K562 (cell line): ENCODE measurements around the gene ANKS1B. TPM values are rescaled to one million over a fixed set of nuclear protein-coding genes. Genes with fewer than 3 reads are reported as not detected.

Experiments used
- ATAC-seq: fragments of 200-7000 bp; cut with Tn5 transposase; 3 replicates; pipeline ENCODE4 v1.9.1; 2020; ENCODE audit warnings: moderate library complexity
- BruUV-seq: library from RNA; stranded (reverse); fragments of 400-500 nt; replicated peaks from 2 replicates; lab custom pipeline; 2021; lab: Mats Ljungman, UMichigan
- CTCF ChIA-PET: fragments of 300-600 bp; formaldehyde crosslinking; extraction: SDS; loops from one replicate; lab custom pipeline; 2021; ENCODE audit warnings: low intra/inter-chr PET ratio; lab: Yijun Ruan, JAX
- POLR2A ChIA-PET: fragments of 300-600, 350-650 bp; sonication (Branson Sonifier 250); formaldehyde crosslinking; extraction: SDS; loops from one replicate; lab custom pipeline; 2021; ENCODE audit warnings: antibody characterized with exemption, inconsistent platforms; lab: Yijun Ruan, JAX
- DNase-seq, 4 experiments: peaks; one replicate each; pipeline versions ENCODE4 v3.0.0 to v3.0.0-alpha.2; 2011 to 2018; ENCODE audit warnings: low spot score in 3 of 4, mixed read lengths in 3 of 4; ENCODE audit errors: extremely low read depth in 1 of 4
- FAIRE-seq: peaks from 2 replicates; lab custom pipeline; 2011; peaks lifted over from hg19 to GRCh38; lab: Jason Lieb, UNC
- H2AFZ ChIP-seq: 2 replicates; pipeline ENCODE4 v1.6.0; 2011; ENCODE audit warnings: low read depth, low read length, control low read depth, inconsistent platforms
- H3K27ac ChIP-seq: fragments of 200-600 bp; 3 replicates; pipeline ENCODE4 v1.8.0; 2011; ENCODE audit warnings: low read depth, mild to moderate bottlenecking, control low read depth, inconsistent platforms, low read length, moderate library complexity, mixed read lengths; ENCODE audit errors: extremely low read depth
- H3K27me3 ChIP-seq, 2 experiments: fragments of 300-600 bp in 1 of 2; 2 replicates in 1 of 2; 3 replicates in 1 of 2; pipeline versions ENCODE4 v1.6.0 to v1.8.0; 2011; ENCODE audit warnings: inconsistent platforms in 2 of 2, low read length in 2 of 2, mild to moderate bottlenecking in 1 of 2, mixed read lengths in 1 of 2, moderate library complexity in 1 of 2; ENCODE audit not compliant: control insufficient read depth in 2 of 2, insufficient read depth in 2 of 2
- H3K36me3 ChIP-seq: fragments of 300-600 bp; 3 replicates; pipeline ENCODE4 v1.8.0; 2011; ENCODE audit warnings: mild to moderate bottlenecking, low read length, inconsistent platforms; ENCODE audit not compliant: control insufficient read depth, insufficient read depth
- H3K4me1 ChIP-seq, 2 experiments: fragments of 200-600 bp in 1 of 2; replicated peaks in 1 of 2; 2 replicates in 1 of 2; 3 replicates in 1 of 2; pipeline versions ENCODE4 v1.5.1 to v1.8.0; 2011; ENCODE audit warnings: inconsistent platforms in 2 of 2, low read length in 2 of 2, mild to moderate bottlenecking in 1 of 2, mixed read lengths in 1 of 2, moderate library complexity in 1 of 2; ENCODE audit not compliant: control insufficient read depth in 2 of 2, insufficient read depth in 2 of 2
- H3K4me2 ChIP-seq: 2 replicates; pipeline ENCODE4 v1.6.1; 2011; ENCODE audit warnings: low read length, control low read depth, inconsistent platforms, mixed read lengths; ENCODE audit not compliant: insufficient read depth
- H3K4me3 ChIP-seq: fragments of 200-600 bp; sonication (generic), shearing (Covaris generic); 2 replicates; pipeline ENCODE4 v1.5.1; 2016; ENCODE audit warnings: control low read depth, inconsistent platforms
- H3K79me2 ChIP-seq: fragments of 200-600 bp; 3 replicates; pipeline ENCODE4 v1.8.0; 2011; ENCODE audit warnings: low read length, inconsistent platforms; ENCODE audit not compliant: control insufficient read depth, insufficient read depth
- H3K9ac ChIP-seq, 2 experiments: 2 replicates each; pipeline versions ENCODE4 v1.6.0 to v1.6.1; 2011; ENCODE audit warnings: low read depth in 2 of 2, low read length in 2 of 2, control low read depth in 1 of 2, inconsistent platforms in 1 of 2, mild to moderate bottlenecking in 1 of 2, mixed read lengths in 1 of 2; ENCODE audit not compliant: insufficient read depth in 1 of 2
- H3K9me1 ChIP-seq: one replicate; pipeline ENCODE4 v1.6.0; 2011; ENCODE audit warnings: inconsistent platforms, mild to moderate bottlenecking, low read length, moderate library complexity; ENCODE audit not compliant: control insufficient read depth, insufficient read depth
- H3K9me3 ChIP-seq: replicated peaks from 2 replicates; pipeline ENCODE4 v1.5.1; 2011; ENCODE audit warnings: low read depth, low read length, inconsistent platforms; ENCODE audit not compliant: control insufficient read depth, insufficient read depth
- H4K20me1 ChIP-seq: replicated peaks from 2 replicates; pipeline ENCODE4 v1.6.1; 2011; ENCODE audit warnings: low read length, inconsistent platforms, mixed read lengths; ENCODE audit not compliant: control insufficient read depth, insufficient read depth
- CBX8 ChIP-seq: fragments of 200-600 bp; sonication (generic); IDR thresholded peaks from 2 replicates; pipeline ENCODE4 v1.6.1; 2012; ENCODE audit warnings: borderline replicate concordance, mixed run types, low read depth, mild to moderate bottlenecking, moderate library complexity, mixed read lengths, low read length, control low read depth, inconsistent platforms; ENCODE audit not compliant: poor library complexity, severe bottlenecking; ENCODE audit errors: extremely low read depth
- HNRNPK ChIP-seq: fragments of 200-400 bp; formaldehyde crosslinking; IDR thresholded peaks from one replicate; pipeline ENCODE4 v1.6.1; 2018; ENCODE audit warnings: mild to moderate bottlenecking, low read depth, low read length; ENCODE audit not compliant: poor library complexity, severe bottlenecking
- HNRNPL ChIP-seq: fragments of 200-400 bp; formaldehyde crosslinking; IDR thresholded peaks from 2 replicates; pipeline ENCODE4 v1.6.1; 2017; ENCODE audit warnings: low read depth, mild to moderate bottlenecking, low read length
- KAT8 ChIP-seq: fragments of 450-650 bp; IDR thresholded peaks from 2 replicates; pipeline ENCODE4 v1.6.1; 2016; ENCODE audit warnings: low read depth, mild to moderate bottlenecking
- LARP7 ChIP-seq: fragments of 450-650 bp; IDR thresholded peaks from 2 replicates; pipeline ENCODE4 v1.6.1; 2016
- NCOA4 ChIP-seq: fragments of 450-650 bp; IDR thresholded peaks from 2 replicates; pipeline ENCODE4 v1.6.1; 2018; ENCODE audit warnings: mild to moderate bottlenecking; ENCODE audit not compliant: partially characterized antibody
- POLR2AphosphoS5 ChIP-seq: IDR thresholded peaks from 2 replicates; pipeline ENCODE4 v1.6.1; 2011; ENCODE audit warnings: mild to moderate bottlenecking, low read depth, low read length, moderate library complexity; ENCODE audit not compliant: control insufficient read depth, insufficient read depth
- PRMT5 ChIP-seq: sonication (generic); formaldehyde crosslinking; IDR thresholded peaks from 2 replicates; pipeline ENCODE4 v1.5.0; 2020; ENCODE audit warnings: missing genetic modification reagents
- RNF2 ChIP-seq: sonication (generic); IDR thresholded peaks from 2 replicates; pipeline ENCODE4 v1.6.1; 2016
- ZKSCAN8 ChIP-seq: fragments of 200-800 bp; sonication (Bioruptor generic); IDR thresholded peaks from 2 replicates; pipeline ENCODE4 v1.6.1; 2016; ENCODE audit warnings: missing genetic modification characterization, missing compliant biosample characterization
- ZNF134 ChIP-seq: fragments of 250-450 bp; sonication (Bioruptor Pico); conservative IDR thresholded peaks from 2 replicates; pipeline ENCODE4 v1.4.0; 2020
- in situ Hi-C: fragments of 300-500 bp; cut with MboI; formaldehyde crosslinking; loops from 4 replicates; pipeline ENCODE4 v1.15.0; 2018; ENCODE audit warnings: inconsistent platforms, mixed read lengths
- intact Hi-C: fragments of 100-400 bp; cut with micrococcal nuclease; formaldehyde crosslinking; loops from 2 replicates; pipeline ENCODE4 v1.14.2; 2022
- polyA plus RNA-seq, 8 experiments: library from polyadenylated mRNA; depleted of rRNA in 4 of 8; stranded (reverse) in 5 of 8; unstranded in 3 of 8; fragments of >200 nt; fragmentation: Nextera tagmentation in 2 of 8; fragmentation: Illumina TruSeq in 1 of 8; extraction: Ambion mirVana in 2 of 8; extraction: Trizol in 1 of 8; gene quantifications; 2 replicates each; pipeline versions ENCODE4 v1.2.1 to v1.2.3, GENCODE V29; 2011 to 2014; ENCODE audit warnings: inconsistent platforms in 1 of 8, missing spikeins in 1 of 8
- total RNA-seq, 7 experiments: library from RNA; depleted of rRNA in 6 of 7; stranded (reverse); fragments of >200 nt in 6 of 7; fragmentation: Illumina TruSeq in 2 of 7; extraction: Trizol in 2 of 7; gene quantifications; 2 replicates each; pipeline versions ENCODE4 v1.2.1 to v1.2.3, GENCODE V29; 2011 to 2021; ENCODE audit warnings: low replicate concordance in 1 of 7
- TF ChIP-seq, protein P1 (sequence below): fragments of 250-450 bp; sonication (Bioruptor Pico); IDR thresholded peaks from 2 replicates; pipeline ENCODE4 v1.8.0; 2022; ENCODE audit warnings: moderate library complexity, mild to moderate bottlenecking, inconsistent platforms
- TF ChIP-seq, protein P2 (sequence below), 2 experiments: fragments of 450-650 bp; conservative IDR thresholded peaks; 2 replicates each; pipeline ENCODE4 v1.6.1; 2017; ENCODE audit warnings: mild to moderate bottlenecking in 2 of 2, moderate library complexity in 2 of 2
- TF ChIP-seq, protein P3 (sequence below), 2 experiments: fragments of 150-350 bp in 1 of 2; IDR thresholded peaks; 2 replicates each; pipeline ENCODE4 v1.6.1; 2012 to 2016; ENCODE audit warnings: low read depth in 2 of 2, low read length in 2 of 2, mild to moderate bottlenecking in 1 of 2, moderate library complexity in 1 of 2

ANKS1B gene
- total and polyA plus RNA-seq, 9 of the 15 experiments (the other 6 are each of a cell fraction or from before 2014, with no cell fraction given) = 0.04 to 0.47 (median 0.28) TPM; not detected in 4

DNA sequence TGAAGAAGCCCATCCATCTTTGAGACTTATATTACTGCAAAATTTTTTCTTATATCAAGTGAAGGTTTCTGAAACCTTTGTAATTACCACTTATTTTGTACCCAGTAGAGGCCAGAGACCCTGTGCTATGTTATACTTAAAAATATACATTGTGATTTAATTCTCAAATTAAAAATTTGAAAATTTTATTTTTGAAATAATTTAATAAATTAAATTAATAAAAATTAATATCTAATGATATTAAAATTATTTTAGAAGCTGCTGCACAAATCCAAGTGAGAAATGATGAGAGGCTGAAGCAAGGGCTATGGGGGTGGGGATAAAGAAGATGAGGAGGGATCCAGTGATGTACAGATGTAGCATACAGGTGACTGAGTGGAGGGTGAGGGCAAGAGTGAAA, 1080.9 kb downstream of the ANKS1B start:
- Histone ChIP-seq H3K79me2 (no peaks in the 10 kb centered on the region), H3K9me3 (no peaks in the 10 kb centered on the region), H3K9ac (no peak overlapping the region), H3K9me1 (no peaks in the 10 kb centered on the region), H3K27me3 (no peaks in the 10 kb centered on the region), H3K27ac (no peak overlapping the region), H3K4me2 (no peak overlapping the region), H2AFZ (no peak overlapping the region), H3K4me3 (no peak overlapping the region), H3K36me3 (no peaks in the 10 kb centered on the region), H3K4me1 (no peaks in the 10 kb centered on the region), H4K20me1 (no peaks in the 10 kb centered on the region)
- in situ Hi-C loops = no loop called here
- no peak for FAIRE-seq
- CTCF ChIA-PET = no interaction called here
- POLR2A ChIA-PET = no interaction called here
- TF ChIP-seq RNF2 = no peak
- TF ChIP-seq PRMT5 (CRISPR knock-in tag) = no peak
- TF ChIP-seq, protein P1, sequence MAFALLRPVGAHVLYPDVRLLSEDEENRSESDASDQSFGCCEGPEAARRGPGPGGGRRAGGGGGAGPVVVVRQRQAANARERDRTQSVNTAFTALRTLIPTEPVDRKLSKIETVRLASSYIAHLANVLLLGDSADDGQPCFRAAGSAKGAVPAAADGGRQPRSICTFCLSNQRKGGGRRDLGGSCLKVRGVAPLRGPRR (CRISPR knock-in tag) = no peak
- no peak for TF ChIP-seq LARP7
- TF ChIP-seq HNRNPL = no peak
- no peak for TF ChIP-seq POLR2AphosphoS5
- TF ChIP-seq ZNF134 = no peak
- TF ChIP-seq NCOA4 = no peak
- no peak for TF ChIP-seq KAT8
- TF ChIP-seq ZKSCAN8 (CRISPR knock-in tag) = no peak
- no peak for TF ChIP-seq HNRNPK
- TF ChIP-seq CBX8 = no peak
- TF ChIP-seq, protein P2, sequence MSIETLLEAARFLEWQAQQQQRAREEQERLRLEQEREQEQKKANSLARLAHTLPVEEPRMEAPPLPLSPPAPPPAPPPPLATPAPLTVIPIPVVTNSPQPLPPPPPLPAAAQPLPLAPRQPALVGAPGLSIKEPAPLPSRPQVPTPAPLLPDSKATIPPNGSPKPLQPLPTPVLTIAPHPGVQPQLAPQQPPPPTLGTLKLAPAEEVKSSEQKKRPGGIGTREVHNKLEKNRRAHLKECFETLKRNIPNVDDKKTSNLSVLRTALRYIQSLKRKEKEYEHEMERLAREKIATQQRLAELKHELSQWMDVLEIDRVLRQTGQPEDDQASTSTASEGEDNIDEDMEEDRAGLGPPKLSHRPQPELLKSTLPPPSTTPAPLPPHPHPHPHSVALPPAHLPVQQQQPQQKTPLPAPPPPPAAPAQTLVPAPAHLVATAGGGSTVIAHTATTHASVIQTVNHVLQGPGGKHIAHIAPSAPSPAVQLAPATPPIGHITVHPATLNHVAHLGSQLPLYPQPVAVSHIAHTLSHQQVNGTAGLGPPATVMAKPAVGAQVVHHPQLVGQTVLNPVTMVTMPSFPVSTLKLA (conservative IDR thresholded peaks at IDR 0.05) = no peak
- TF ChIP-seq, protein P3, sequence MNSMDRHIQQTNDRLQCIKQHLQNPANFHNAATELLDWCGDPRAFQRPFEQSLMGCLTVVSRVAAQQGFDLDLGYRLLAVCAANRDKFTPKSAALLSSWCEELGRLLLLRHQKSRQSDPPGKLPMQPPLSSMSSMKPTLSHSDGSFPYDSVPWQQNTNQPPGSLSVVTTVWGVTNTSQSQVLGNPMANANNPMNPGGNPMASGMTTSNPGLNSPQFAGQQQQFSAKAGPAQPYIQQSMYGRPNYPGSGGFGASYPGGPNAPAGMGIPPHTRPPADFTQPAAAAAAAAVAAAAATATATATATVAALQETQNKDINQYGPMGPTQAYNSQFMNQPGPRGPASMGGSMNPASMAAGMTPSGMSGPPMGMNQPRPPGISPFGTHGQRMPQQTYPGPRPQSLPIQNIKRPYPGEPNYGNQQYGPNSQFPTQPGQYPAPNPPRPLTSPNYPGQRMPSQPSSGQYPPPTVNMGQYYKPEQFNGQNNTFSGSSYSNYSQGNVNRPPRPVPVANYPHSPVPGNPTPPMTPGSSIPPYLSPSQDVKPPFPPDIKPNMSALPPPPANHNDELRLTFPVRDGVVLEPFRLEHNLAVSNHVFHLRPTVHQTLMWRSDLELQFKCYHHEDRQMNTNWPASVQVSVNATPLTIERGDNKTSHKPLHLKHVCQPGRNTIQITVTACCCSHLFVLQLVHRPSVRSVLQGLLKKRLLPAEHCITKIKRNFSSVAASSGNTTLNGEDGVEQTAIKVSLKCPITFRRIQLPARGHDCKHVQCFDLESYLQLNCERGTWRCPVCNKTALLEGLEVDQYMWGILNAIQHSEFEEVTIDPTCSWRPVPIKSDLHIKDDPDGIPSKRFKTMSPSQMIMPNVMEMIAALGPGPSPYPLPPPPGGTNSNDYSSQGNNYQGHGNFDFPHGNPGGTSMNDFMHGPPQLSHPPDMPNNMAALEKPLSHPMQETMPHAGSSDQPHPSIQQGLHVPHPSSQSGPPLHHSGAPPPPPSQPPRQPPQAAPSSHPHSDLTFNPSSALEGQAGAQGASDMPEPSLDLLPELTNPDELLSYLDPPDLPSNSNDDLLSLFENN (IDR thresholded peaks at IDR 0.05; ENCODE audit: low read depth in 2 of 2, low read length in 2 of 2) = no peak
- intact Hi-C loops = no loop called here
- no peak for DNase-seq
- no TSS peak for BruUV-seq
- ATAC-seq = no peak
